ENCODE results near the gene OR52E5.

The OR52E5 gene

GRCh38 chr11:5892908-5893307 is at the start of gene OR52E5:
OR52E5 (plus strand) TSS chr11:5893208; CDS start chr11:5900777, 7,569 bp downstream.
- Histone ChIP-seq H3K4me1 (ENCODE audit: insufficient read depth, low read length) (no peaks in the 10 kb centered on the region), H3K27me3 (ENCODE audit: insufficient read depth, low read length) (peaks cover 2% of the 10 kb centered on the region), H3K4me3 (ENCODE audit: low read length) (no peak within 1 kb of the TSS), H3K9me3 (ENCODE audit: low read length) (no peaks in the 10 kb centered on the region), H2AFZ (ENCODE audit: low read depth, low read length) (no peak within 1 kb of the TSS), H3K36me3 (ENCODE audit: insufficient read depth, low read length) (no peaks in the 10 kb centered on the region)

GRCh38 chr11:5846701-5847100 is 46.3 kb upstream of the OR52E5 start:
- Histone ChIP-seq H3K9me3 (ENCODE audit: low read length) (no peaks in the 10 kb centered on the region), H3K27me3 (ENCODE audit: insufficient read depth, low read length) (no peaks in the 10 kb centered on the region), H2AFZ (ENCODE audit: low read depth, low read length) (no peak overlapping the region), H3K4me1 (ENCODE audit: insufficient read depth, low read length) (no peaks in the 10 kb centered on the region), H3K4me3 (ENCODE audit: low read length) (no peak overlapping the region), H3K36me3 (ENCODE audit: insufficient read depth, low read length) (no peaks in the 10 kb centered on the region)

GRCh38 chr11:5847711-5848110 is 45.3 kb upstream of the OR52E5 start:
- no peak overlapping the region for H3K4me3 ChIP-seq (ENCODE audit: low read length)
- no peaks in the 10 kb centered on the region for H3K4me1 ChIP-seq (ENCODE audit: insufficient read depth, low read length)
- H3K36me3 ChIP-seq (ENCODE audit: insufficient read depth, low read length), result no peaks in the 10 kb centered on the region
- H3K9me3 ChIP-seq (ENCODE audit: low read length), result no peaks in the 10 kb centered on the region
- no peak overlapping the region for H2AFZ ChIP-seq (ENCODE audit: low read depth, low read length)
- no peaks in the 10 kb centered on the region for H3K27me3 ChIP-seq (ENCODE audit: insufficient read depth, low read length)

GRCh38 chr11:5851002-5851401 is 42.0 kb upstream of the OR52E5 start:
- no peak overlapping the region for H2AFZ ChIP-seq (ENCODE audit: low read depth, low read length)
- no peaks in the 10 kb centered on the region for H3K4me1 ChIP-seq (ENCODE audit: insufficient read depth, low read length)
- H3K36me3 ChIP-seq (ENCODE audit: insufficient read depth, low read length), result no peaks in the 10 kb centered on the region
- no peak overlapping the region for H3K4me3 ChIP-seq (ENCODE audit: low read length)
- no peaks in the 10 kb centered on the region for H3K27me3 ChIP-seq (ENCODE audit: insufficient read depth, low read length)
- H3K9me3 ChIP-seq (ENCODE audit: low read length), result no peaks in the 10 kb centered on the region

GRCh38 chr11:5857590-5857989 is 35.4 kb upstream of the OR52E5 start, which contains the start of gene OR52E8:
OR52E8 (minus strand) TSS chr11:5857690; CDS start chr11:5857690, 0 bp downstream.
- no peaks in the 10 kb centered on the region for H3K27me3 ChIP-seq (ENCODE audit: insufficient read depth, low read length)
- H3K36me3 ChIP-seq (ENCODE audit: insufficient read depth, low read length), result no peaks in the 10 kb centered on the region
- no peak within 1 kb of the TSS for H2AFZ ChIP-seq (ENCODE audit: low read depth, low read length)
- H3K9me3 ChIP-seq (ENCODE audit: low read length), result no peaks in the 10 kb centered on the region
- no peak within 1 kb of the TSS for H3K4me3 ChIP-seq (ENCODE audit: low read length)
- H3K4me1 ChIP-seq (ENCODE audit: insufficient read depth, low read length), result no peaks in the 10 kb centered on the region

GRCh38 chr11:5865826-5866225 is 27.2 kb upstream of the OR52E5 start:
- H3K9me3 ChIP-seq (ENCODE audit: low read length), result no peaks in the 10 kb centered on the region
- H3K4me3 ChIP-seq (ENCODE audit: low read length), result no peak overlapping the region
- H3K4me1 ChIP-seq (ENCODE audit: insufficient read depth, low read length), result no peaks in the 10 kb centered on the region
- no peaks in the 10 kb centered on the region for H3K36me3 ChIP-seq (ENCODE audit: insufficient read depth, low read length)
- H2AFZ ChIP-seq (ENCODE audit: low read depth, low read length), result no peak overlapping the region
- H3K27me3 ChIP-seq (ENCODE audit: insufficient read depth, low read length), result no peaks in the 10 kb centered on the region

- no peak overlapping the region for H3K4me3 ChIP-seq (ENCODE audit: low read length)
- H3K36me3 ChIP-seq (ENCODE audit: insufficient read depth, low read length), result no peaks in the 10 kb centered on the region
- H3K27me3 ChIP-seq (ENCODE audit: insufficient read depth, low read length), result no peaks in the 10 kb centered on the region
- H2AFZ ChIP-seq (ENCODE audit: low read depth, low read length), result no peak overlapping the region
- H3K4me1 ChIP-seq (ENCODE audit: insufficient read depth, low read length), result no peaks in the 10 kb centered on the region
- no peaks in the 10 kb centered on the region for H3K9me3 ChIP-seq (ENCODE audit: low read length)
Measured at GRCh38 chr11:5878564-5878963, 14.4 kb upstream of the OR52E5 start.

GRCh38 chr11:5880329-5880728 is 12.7 kb upstream of the OR52E5 start, which contains the start of gene OR52E4:
OR52E4 (plus strand) TSS chr11:5880629; CDS start chr11:5884293, 3,664 bp downstream.
- H3K4me1 ChIP-seq (ENCODE audit: insufficient read depth, low read length), result no peaks in the 10 kb centered on the region
- no peaks in the 10 kb centered on the region for H3K9me3 ChIP-seq (ENCODE audit: low read length)
- H3K36me3 ChIP-seq (ENCODE audit: insufficient read depth, low read length), result no peaks in the 10 kb centered on the region
- H2AFZ ChIP-seq (ENCODE audit: low read depth, low read length), result no peak within 1 kb of the TSS
- no peaks in the 10 kb centered on the region for H3K27me3 ChIP-seq (ENCODE audit: insufficient read depth, low read length)
- H3K4me3 ChIP-seq (ENCODE audit: low read length), result no peak within 1 kb of the TSS

- Histone ChIP-seq H3K4me1 (ENCODE audit: insufficient read depth, low read length) (no peaks in the 10 kb centered on the region), H3K36me3 (ENCODE audit: insufficient read depth, low read length) (no peaks in the 10 kb centered on the region), H3K27me3 (ENCODE audit: insufficient read depth, low read length) (no peaks in the 10 kb centered on the region), H3K4me3 (ENCODE audit: low read length) (no peak overlapping the region), H2AFZ (ENCODE audit: low read depth, low read length) (no peak overlapping the region), H3K9me3 (ENCODE audit: low read length) (no peaks in the 10 kb centered on the region)
Measured at GRCh38 chr11:5881756-5882155, 11.3 kb upstream of the OR52E5 start.

- Histone ChIP-seq H3K4me1 (ENCODE audit: insufficient read depth, low read length) (no peaks in the 10 kb centered on the region), H2AFZ (ENCODE audit: low read depth, low read length) (no peak overlapping the region), H3K27me3 (ENCODE audit: insufficient read depth, low read length) (no peaks in the 10 kb centered on the region), H3K36me3 (ENCODE audit: insufficient read depth, low read length) (no peaks in the 10 kb centered on the region), H3K9me3 (ENCODE audit: low read length) (no peaks in the 10 kb centered on the region), H3K4me3 (ENCODE audit: low read length) (no peak overlapping the region)
Measured at GRCh38 chr11:5887172-5887571, 5.8 kb upstream of the OR52E5 start.

GRCh38 chr11:5887661-5888060 is 5.3 kb upstream of the OR52E5 start:
- Histone ChIP-seq H3K4me1 (ENCODE audit: insufficient read depth, low read length) (no peaks in the 10 kb centered on the region), H3K9me3 (ENCODE audit: low read length) (no peaks in the 10 kb centered on the region), H3K36me3 (ENCODE audit: insufficient read depth, low read length) (no peaks in the 10 kb centered on the region), H3K27me3 (ENCODE audit: insufficient read depth, low read length) (no peaks in the 10 kb centered on the region), H3K4me3 (ENCODE audit: low read length) (no peak overlapping the region), H2AFZ (ENCODE audit: low read depth, low read length) (no peak overlapping the region)

- Histone ChIP-seq H3K27me3 (ENCODE audit: insufficient read depth, low read length) (peaks cover 2% of the 10 kb centered on the region), H2AFZ (ENCODE audit: low read depth, low read length) (no peak overlapping the region), H3K4me1 (ENCODE audit: insufficient read depth, low read length) (no peaks in the 10 kb centered on the region), H3K36me3 (ENCODE audit: insufficient read depth, low read length) (no peaks in the 10 kb centered on the region), H3K4me3 (ENCODE audit: low read length) (no peak overlapping the region), H3K9me3 (ENCODE audit: low read length) (no peaks in the 10 kb centered on the region)
Measured at GRCh38 chr11:5891216-5891800, 1.7 kb upstream of the OR52E5 start.

GRCh38 chr11:5899534-5899933 is 6.5 kb downstream of the OR52E5 start:
- Histone ChIP-seq H3K4me3 (ENCODE audit: low read length) (no peak overlapping the region), H3K27me3 (ENCODE audit: insufficient read depth, low read length) (no peaks in the 10 kb centered on the region), H3K9me3 (ENCODE audit: low read length) (no peaks in the 10 kb centered on the region), H3K36me3 (ENCODE audit: insufficient read depth, low read length) (no peaks in the 10 kb centered on the region), H3K4me1 (ENCODE audit: insufficient read depth, low read length) (no peaks in the 10 kb centered on the region), H2AFZ (ENCODE audit: low read depth, low read length) (no peak overlapping the region)

- Histone ChIP-seq H2AFZ (ENCODE audit: low read depth, low read length) (no peak overlapping the region), H3K36me3 (ENCODE audit: insufficient read depth, low read length) (no peaks in the 10 kb centered on the region), H3K27me3 (ENCODE audit: insufficient read depth, low read length) (no peaks in the 10 kb centered on the region), H3K4me3 (ENCODE audit: low read length) (no peak overlapping the region), H3K9me3 (ENCODE audit: low read length) (no peaks in the 10 kb centered on the region), H3K4me1 (ENCODE audit: insufficient read depth, low read length) (no peaks in the 10 kb centered on the region)
Measured at GRCh38 chr11:5910540-5910939, 17.5 kb downstream of the OR52E5 start.
